ENCODE measurements around the gene OSBPL10.

- no peak for TF ChIP-seq CTCF (IDR thresholded peaks at IDR 0.05; ENCODE audit: low read length)
- no peak for TF ChIP-seq EZH2 (IDR thresholded peaks at IDR 0.05; ENCODE audit: borderline replicate concordance, low read length)
Measured at GRCh38 chr3:31620656-31621055, 360.4 kb downstream of the OSBPL10 start.

Measured in OCI-LY1 (cell line).